Measurements from ENCODE around the gene KIAA0513.

KIAA0513 gene

GRCh38 chr16:85138825-85139627 is 111.4 kb downstream of the KIAA0513 start:
- no peak for FAIRE-seq

GRCh38 chr16:85139881-85140339 is 112.3 kb downstream of the KIAA0513 start:
- no peak for FAIRE-seq

- no peak for FAIRE-seq
Measured at GRCh38 chr16:85140455-85141012, 112.9 kb downstream of the KIAA0513 start.

- no peak for FAIRE-seq
Measured at GRCh38 chr16:85141491-85142128, 114.0 kb downstream of the KIAA0513 start.

- no peak for FAIRE-seq
Measured at GRCh38 chr16:85142129-85142513, 114.5 kb downstream of the KIAA0513 start.

- no peak for FAIRE-seq
Measured at GRCh38 chr16:85142771-85143211, 115.2 kb downstream of the KIAA0513 start.

All from islet of Langerhans (tissue), 1 donor.